GM18507 (cell line): ENCODE results near the gene GDPD5.

Experiments
- DNase-seq: peaks from one replicate; pipeline ENCODE4 v3.0.0; 2011; ENCODE audit warnings: low read depth; ENCODE audit not compliant: insufficient read length; ENCODE audit errors: extremely low spot score
- FAIRE-seq: peaks from 2 replicates; lab custom pipeline; 2011; peaks lifted over from hg19 to GRCh38; lab: Jason Lieb, UNC

GDPD5 gene

DNA sequence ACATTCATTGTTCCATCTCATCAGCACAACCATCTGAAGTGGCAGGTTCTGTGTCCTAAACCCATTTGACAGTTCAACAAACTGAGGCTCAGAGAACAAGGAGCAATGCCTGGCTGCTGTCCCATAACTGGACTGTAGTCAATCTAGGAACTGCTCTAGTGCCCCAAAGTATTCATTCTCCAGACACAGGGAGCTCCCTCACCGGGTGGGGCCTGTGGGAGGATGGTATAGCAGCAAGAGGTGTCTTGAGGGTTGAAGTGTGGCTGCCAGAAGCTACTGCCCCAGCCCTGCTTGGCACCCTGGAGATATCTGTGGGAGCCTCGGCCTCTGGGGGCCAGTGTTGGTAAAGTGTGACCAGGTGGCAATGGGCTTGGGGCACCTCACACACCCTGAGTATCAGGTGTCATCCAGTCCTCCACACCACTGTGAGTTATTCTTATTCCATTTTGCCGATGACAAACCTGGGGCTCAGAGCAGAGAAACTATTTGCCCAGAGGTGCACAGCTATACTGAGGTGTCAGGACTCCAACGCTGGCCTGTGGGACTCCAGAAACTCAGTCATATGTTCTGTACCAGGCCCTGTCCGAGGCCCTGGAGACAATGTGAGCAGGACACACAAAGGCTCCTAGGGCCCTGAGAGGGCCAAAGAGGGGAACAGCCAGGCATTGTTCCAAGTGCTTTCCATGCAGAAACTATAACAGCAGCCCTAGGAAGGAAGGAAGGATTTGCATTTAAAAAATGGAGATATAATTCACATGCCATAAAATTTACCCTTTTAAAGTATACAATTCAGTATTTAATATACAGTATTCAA is 46.8 kb downstream of the GDPD5 start:
- no peak for FAIRE-seq
- DNase-seq = no peak

DNA sequence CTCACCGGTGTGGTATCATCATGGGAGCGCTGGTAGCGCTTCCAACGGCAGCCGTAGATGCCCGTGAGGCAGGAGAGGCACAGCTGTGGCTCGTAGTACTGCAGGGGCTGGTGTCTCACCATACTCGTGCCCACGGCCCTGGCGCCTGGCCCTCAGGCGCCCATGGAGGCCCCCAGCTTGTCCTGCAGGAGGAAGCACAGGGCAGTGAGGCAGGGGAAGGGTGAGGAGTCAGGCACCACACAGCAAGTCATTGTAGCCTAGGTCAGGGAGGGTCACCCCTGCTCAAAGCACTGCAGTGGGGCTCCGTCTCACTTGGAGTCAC is 48.2 kb downstream of the GDPD5 start:
- FAIRE-seq = no peak
- no peak for DNase-seq

DNA sequence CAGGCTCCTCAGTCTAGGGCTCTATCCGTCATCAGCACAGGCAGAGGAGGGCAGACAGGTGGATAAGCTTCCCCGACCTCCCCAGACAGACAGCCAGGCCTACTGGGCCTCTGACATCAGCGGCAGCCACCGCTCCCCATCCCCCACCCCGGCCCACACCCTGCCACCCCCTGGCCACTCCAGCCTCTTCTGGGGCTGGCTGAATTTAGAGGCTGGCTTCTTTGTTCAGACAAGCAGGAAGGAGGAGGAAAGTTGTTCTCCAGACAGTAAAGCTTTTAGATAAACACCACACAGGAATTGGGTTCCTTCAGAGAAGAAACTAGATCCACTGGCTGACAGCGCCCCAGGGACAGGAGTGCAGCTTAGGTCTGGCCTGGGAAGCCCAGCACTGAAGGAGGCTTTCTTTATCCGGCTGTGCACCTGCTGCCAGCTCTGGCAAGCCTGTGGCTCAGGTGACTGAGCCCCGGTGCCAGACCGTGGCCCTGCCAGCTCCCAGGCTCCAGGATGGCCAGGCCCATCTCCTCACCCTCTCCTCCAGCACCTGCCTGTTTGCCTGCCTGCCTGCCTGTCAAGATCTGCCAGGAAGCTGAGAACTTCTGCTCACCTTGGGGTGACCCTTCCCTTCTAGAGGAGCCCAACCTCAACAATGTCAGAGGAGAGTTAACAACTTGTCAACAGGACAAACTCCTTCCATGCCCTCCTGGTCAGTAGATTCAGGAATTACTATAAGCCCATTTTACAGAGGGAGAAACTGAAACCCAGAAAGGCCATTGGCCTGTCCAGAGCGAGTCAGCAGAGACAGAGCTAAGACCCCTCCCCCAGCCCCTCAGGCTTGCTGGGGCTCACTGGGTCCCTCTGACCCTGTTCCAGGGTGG is 48.8 kb downstream of the GDPD5 start:
- FAIRE-seq (no peak), DNase-seq (no peak)

DNA sequence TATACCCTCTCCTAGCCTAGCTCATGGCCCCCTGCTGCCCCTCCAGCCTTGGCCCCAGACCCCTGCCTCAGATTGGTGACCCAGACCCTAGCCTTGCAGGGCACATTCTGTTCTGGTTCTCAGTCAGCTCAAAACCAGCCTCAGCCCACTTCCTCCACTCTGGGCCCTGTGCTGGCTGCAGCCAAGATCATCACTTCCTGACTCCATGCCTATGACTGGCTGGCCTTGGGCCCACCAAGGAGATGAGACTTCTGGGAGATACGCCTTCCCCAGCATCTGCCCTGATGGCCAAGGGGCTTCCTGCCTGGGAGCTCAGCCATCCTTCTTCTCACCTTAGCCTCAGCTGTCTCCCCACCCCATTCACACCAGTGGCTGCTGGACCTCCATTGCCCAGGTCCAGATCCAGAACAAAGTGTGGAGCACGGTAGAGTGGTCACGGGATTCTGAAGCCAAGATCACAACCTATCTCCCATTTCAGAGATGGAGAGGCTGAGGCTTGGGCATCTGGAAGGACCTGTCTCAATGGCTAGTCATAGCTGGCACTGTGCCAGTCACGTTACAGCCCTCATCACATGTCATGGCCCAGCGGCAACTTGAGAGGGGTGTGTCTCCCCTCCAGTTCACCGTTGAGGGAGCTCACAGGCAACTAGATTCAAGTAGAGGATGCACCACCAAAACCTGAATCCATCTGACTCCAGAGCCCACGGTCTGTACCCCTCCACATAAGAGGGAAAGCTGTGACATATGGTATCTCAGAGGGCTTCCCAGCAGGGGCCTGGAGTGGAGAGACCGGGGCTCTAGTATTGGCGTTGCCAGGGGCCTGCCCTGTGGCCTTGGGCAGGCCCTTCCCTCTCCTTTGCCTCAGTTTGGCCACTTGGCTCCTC is 49.7 kb downstream of the GDPD5 start:
- FAIRE-seq (no peak), DNase-seq (no peak)

DNA sequence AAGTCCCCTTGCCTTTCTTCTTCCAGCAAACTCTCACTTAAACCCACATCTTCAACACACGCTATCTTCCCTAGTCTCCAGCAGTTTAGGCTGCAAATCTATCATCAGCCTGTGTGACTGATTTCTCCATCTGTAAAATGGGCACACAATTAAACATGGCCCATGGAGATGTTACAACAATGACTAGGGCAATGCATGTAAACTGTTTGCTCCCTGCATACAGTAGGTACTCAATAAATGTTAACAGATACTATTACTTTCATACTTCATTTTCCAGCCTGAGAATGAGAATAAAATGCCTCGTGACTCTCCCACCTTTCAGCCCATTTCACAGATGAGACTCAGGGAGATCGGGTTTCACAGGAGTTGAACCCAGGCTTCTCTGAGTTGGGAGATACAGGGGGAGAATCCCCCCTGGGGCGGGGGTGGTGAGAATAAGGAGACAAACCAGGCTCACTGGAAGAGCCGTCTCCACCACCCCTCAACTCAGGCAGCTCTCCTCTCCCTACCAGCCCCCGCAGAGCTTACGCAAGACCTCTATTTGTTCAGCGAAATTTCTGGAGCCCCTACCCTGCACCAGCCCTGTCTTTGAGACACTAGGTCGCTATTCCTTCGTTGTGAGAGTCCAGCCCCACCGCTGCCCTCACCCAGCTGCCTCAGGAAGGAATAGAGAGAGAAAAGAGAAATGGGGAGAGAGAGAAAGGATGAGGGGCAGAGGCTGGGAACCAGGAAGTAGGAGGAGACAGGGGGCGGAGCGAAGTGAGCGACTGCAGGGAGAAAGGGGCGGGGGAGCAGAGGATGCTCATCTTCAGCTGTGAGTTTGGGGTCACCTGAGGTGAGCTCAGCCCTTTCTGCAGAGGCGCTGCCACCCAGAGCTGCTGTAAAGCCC is 50.6 kb downstream of the GDPD5 start:
- no peak for DNase-seq
- FAIRE-seq = no peak

DNA sequence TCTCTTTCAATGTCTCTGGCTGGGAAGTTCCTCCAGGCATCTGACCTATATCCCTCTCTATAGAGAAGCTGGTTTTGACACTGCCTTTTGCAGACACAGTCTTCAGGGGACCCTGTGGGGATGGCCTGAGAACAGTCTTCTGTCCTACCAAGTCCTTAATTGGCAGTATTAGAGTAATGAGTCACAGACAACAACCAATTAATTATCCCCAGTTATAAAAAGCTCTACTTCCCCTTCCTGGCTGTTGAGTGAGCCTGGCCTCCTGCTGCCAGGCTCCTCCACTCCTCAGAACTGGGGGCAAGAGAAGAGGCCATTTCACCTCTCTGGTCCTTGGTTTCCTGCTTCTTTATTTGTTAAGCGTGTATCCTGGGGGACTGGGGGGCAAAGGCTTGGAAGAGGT is 51.5 kb downstream of the GDPD5 start:
- no peak for FAIRE-seq
- no peak for DNase-seq

DNA sequence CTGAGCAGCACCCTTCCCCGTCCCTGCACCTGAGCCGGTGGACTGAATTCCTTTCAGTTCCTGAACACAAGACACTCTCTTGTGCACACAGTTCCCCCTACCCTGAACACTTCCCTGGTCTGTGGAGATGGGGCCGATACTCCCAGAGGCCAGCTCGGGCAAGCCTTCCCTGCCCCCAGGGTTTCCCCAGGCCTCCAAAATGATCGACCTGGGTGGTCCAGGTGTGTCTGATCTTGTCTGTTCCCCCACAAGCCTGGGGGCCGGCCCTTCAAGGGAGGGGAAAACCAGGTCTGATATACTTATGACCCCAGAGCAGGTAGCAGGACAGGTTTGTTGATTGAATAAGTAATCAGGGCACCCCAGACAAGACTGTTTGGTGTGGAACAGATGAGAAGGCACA is 52.1 kb downstream of the GDPD5 start:
- FAIRE-seq = no peak
- no peak for DNase-seq

DNA sequence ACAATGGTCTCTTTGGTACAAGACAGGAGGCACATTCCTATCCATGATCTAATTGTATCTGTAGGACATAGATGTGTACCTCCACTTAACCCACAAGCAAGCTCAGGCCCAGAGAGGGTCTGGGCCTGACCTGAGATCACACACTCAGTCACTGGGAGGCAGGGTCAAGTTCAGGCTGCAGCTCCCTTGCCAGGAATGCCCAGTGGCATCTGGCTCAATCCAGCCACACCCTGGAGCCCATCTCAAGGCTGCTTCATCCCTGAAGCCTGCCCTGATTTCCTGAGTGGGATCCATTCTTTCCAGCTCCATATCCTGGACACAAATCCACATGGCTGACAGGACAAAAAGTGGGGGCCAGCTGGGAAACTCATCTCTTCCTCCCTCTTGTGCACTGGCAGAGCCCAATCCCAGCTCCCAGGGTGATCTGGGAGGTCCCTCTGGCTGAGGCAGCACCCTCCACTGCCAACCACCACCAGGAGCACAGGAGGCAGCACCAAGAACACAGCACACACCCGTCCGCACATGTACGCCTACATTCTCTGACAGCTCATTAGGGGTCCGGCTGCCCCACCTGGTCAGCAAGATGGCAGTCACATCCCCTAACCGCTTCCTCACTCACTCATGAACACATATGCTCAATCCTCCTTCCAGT is 53.5 kb downstream of the GDPD5 start:
- FAIRE-seq (no peak), DNase-seq (no peak)

DNA sequence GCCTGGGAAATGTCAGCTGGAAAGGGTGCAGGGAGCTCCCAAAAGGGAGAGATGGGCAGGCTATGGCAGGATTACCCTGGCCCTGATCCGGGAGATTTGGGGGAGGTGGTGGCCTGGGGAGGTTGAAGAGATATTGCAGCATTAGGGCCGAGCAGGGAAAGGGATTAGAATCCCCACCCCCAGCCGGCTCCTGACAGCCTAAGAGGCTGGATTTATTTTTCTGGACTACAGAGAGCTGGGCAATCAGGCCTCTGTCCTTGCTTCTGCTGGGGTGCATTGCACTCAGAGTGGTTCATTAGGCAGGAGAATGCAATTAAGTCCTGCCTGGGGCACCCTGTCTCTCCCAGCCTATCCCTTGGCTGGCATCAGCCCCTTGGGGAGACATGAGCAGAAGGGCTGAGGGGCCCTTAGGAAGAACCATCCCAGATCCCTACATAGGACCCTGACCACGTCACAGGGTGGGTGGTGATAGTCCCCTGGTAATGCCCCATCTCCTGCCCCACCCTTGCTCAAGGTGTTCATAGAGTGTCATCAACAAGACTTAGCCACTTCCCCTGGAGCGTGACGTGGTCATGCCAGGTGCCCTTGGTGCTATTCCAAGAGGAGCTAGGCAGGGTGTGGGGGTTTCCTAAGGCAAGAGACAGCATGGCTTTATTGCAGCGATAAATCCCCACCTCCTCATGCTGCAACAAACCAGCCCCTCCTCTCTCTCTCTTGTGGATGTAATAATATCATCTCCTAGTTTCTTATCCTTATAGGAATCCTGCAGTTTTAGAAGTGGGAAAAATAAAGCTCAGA is 54.4 kb downstream of the GDPD5 start:
- no peak for FAIRE-seq
- DNase-seq = no peak

DNA sequence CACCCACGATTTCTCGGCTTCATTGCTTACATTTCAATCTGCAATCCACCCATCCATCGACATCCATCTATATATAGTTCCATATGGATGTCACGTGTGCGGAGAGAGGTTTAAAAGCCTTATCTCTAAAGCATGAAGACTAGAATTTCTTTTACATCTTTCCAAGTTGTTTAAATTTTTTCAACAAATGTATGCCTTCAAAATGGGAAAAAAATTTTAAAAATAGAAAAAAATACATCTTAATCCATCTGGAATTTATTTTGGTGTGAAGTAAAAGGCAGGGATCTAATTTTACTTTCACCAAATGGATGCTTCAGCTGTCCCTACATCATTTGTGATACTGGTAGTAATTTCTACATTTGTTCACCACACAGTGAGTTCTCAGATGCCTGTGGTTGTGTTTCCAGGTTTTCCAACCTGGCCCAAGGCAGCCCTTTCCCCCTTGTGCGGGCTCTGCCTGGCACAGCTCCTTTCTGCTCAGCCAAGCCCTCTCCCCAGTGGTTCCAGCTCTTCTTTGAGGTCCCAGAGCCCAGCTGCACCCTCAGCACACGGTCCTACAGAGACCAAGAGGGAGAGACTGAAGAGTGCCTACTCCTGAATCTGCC is 55.2 kb downstream of the GDPD5 start:
- no peak for FAIRE-seq
- DNase-seq = no peak

DNA sequence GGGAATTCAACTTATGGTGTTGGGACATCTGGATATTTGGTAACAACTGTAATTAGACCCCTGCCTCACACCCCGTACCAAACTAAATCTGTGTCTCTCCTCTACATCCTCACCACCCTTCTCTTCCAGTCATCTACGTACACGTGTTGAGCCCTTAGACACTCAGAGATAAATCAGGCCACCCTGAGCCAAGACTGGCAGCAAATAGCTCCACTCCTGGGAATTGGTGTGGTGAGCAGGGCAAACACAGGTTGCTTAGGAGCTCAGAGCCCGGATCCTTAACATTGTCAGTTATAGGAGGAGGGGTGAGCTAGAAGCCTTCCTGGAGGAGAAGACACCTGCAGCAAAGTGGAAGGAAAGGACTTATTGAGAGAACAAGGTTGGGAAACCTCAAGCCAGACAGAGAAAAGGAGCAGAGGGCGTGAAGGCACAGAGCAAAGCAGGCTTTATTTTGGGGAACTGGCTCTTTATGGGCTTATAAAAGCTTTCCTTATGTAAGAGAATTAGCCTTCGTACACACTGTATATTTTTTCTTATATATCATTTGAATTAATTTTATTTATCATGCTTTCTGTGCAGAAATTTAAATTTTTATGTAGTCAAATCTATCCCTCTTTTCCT is 55.8 kb downstream of the GDPD5 start:
- FAIRE-seq (no peak), DNase-seq (no peak)

DNA sequence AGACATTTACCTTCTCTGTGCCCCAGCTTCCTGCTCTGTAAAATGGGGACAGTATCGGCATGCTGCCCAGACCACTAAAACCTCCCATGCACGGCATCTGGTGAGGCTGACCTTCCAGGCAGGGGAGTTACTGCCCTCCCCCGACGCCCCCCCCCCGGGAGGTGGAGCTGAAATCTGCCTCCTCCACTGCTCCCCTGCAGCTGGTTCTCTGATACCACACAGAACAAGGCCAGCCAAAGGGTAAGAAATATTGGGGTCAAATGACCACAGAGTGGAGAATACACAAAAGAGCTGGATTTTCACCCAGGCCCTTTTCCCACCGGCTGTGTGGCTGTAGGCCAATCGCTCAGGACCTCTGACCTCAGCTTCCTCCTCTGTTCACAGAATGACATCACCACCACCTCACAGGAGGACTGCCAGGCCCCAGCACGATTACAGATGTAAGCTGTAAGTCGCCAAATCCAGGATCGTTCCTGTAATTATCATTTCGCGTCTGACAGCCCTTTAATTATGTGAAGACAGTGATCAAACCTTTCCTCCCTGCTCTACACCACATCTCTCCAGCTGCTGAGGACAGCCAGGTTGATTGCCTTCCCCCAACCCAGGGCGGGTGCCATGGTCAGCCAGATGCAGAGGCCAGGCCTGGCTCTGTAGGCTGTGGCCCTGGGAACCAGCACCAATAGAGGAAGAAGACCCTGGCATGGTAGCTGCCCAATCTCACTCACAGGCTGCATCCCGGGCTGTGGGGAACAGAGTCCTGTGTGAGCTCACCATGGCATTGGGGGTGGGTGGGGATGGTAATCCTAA is 57.0 kb downstream of the GDPD5 start:
- FAIRE-seq (no peak), DNase-seq (no peak)

DNA sequence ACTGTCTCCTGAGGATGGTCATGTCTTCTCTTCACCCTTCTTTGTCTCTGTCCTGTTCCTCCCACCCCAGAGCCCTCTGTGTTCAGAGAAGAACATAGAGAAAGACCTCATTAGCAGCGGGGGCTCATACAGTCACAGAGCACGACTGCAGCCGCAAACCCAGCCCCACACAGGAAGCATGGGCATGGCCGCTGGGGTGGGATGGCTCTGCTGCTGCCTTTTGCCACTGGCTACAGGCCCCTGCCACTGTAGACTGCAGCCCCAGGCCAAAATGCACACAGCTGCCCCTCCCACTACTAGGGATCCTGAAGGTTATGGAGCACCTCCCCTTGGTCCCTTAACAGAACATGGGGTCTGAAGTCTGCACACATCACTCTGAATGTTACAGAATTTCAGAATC is 57.9 kb downstream of the GDPD5 start:
- FAIRE-seq (no peak), DNase-seq (no peak)

DNA sequence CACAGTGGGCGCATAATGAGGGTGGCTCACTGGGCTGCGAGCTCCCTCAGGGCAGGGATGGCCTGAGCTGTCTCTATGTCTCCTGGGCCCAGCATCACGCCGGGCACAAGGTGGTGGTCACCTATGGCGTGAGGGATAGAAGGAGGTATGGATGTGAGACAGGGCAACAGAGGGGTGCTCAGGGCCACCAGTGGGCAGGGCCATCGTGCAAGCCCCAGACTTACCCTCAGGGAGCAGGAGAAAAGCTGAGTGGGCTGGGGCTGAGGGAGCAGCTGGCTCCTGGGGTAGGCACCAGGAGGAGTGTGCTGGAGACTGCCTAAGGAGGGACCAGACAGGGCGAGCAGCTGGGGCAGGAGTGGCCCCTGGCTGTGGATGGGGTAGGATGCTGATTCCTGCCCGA is 58.4 kb downstream of the GDPD5 start:
- FAIRE-seq = no peak

DNA sequence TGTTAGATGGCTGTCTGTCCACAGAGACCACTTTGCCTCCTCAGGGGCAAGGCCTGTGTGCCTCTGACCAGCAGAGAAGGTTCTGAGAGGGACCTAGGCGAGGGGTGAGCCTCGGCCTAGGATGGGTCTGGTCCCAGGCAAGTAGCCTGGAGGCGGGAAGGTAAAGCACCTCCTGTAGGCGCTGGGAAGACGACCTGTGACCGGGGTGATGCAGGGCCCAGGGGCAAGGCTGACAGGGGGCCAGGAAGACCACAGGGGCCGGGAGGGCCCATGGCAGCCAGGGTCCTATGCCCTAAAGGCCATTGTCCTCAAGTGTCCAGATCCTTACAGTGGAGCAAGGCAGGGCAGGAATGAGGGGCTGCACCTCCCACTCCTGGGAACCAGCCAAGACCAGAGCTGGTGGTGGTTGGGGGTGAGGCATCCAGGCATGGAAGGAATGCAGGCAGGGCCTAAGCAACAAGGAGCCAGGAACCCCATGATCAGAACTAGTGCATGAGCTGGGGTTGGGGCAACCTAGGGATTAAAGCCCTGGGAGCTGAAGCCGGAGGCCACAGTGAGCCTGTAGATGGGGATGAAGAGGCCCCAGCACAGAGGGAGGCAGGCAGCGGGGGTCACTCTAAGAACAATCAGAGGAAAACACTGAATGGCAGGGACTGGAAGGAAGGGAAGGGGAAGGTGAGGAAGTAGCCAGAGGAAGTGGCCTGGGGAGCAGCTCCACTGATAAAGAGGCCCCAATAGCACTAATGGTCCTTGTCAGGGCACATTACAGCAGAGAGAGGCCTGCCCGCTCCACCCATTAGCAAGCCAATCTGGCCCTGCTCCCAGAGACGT is 59.8 kb downstream of the GDPD5 start:
- DNase-seq (no peak), FAIRE-seq (no peak)

More for the DNA sequence above, 58.4 kb downstream of the GDPD5 start:
- DNase-seq = no peak
